Superior temporal gyrus (tissue), 1 donor: ENCODE data around the gene KNSTRN.

ENCODE experiments used
- DNase-seq: peaks from one replicate; pipeline ENCODE4 v3.0.0-alpha.2; 2016; ENCODE audit errors: extremely low spot score

The KNSTRN gene, protein sequence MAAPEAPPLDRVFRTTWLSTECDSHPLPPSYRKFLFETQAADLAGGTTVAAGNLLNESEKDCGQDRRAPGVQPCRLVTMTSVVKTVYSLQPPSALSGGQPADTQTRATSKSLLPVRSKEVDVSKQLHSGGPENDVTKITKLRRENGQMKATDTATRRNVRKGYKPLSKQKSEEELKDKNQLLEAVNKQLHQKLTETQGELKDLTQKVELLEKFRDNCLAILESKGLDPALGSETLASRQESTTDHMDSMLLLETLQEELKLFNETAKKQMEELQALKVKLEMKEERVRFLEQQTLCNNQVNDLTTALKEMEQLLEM

GRCh38 chr15:40382580-40383456 lies at the start of gene KNSTRN:
Gene KNSTRN (plus strand): TSS chr15:40382721. CDS start chr15:40382836, 115 bp downstream.
- peak; percentile 96 for DNase-seq

DNA sequence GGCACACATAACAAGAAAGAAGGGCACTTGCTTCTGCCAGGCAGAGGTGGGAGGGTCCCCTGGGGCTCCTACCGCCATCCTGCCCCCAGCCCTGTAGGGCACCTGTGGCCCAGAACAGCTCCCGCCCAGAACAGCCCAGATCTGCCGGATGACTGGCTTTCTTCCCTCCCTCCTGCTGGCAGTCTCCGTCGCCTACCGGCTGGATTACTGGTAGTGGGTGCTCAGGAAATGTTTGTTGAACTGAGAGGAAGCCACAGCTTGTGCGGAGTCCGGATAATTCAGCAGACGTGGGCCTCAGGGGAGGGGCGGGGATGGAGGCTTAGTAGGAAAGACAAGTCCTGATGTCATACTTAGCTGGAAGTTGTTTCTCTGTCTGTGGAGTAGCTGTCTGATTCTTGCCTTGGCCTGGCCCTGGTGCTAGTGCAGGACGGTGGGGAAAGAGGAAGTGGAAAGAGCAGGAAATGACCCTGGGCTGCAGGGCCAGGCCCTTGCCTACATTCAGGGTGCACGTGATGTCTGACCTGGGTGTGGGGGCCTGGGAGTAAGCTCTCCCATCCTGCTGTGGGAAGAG lies 48.5 kb upstream of the KNSTRN start:
- DNase-seq = no peak

GRCh38 chr15:40334541-40334940 lies 48.0 kb upstream of the KNSTRN start:
- no peak for DNase-seq

DNA sequence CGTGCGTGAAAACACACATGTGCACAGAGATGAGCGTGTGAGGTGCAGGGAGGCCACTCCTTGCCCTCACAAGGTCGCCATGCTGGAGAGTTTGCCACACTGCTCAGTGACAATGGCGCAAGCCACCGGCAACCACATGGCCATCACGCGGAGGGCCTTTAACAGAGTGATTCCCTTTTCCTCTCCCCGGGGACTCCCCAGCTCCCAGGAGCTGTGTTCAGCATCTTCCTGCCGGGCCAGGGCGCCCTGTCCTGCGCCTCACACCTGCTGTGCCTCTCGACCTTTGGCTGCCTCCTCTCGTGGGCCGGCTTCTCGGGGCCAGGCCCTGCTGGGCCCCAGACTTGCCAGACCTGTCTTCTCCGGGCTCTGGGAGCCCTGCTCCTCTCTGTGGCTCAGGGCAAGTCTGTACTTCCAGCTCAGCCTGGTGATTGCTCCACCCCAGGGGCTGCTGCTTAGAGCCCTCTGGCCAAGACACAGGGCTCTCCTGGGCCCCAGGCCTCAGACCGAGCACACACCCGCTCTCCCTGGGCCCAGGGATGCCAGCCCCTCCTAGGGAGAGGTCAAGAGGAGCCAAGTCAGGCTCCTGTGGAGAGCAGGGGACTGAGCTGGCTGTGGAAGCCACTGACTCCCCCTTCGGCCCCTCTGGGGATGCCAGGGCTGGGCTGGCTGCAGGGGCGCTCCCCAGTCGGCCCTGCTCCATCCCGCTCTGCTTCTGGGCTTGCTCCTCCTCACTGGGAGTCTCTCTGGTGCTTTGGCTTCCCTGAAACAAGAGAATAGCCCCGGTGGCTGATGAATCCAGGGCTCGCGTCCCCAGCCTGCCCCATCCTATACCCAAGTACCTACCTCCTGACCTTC lies 47.4 kb upstream of the KNSTRN start:
- no peak for DNase-seq

- no peak for DNase-seq
Observed at GRCh38 chr15:40335938-40336743, 46.4 kb upstream of the KNSTRN start.

DNA sequence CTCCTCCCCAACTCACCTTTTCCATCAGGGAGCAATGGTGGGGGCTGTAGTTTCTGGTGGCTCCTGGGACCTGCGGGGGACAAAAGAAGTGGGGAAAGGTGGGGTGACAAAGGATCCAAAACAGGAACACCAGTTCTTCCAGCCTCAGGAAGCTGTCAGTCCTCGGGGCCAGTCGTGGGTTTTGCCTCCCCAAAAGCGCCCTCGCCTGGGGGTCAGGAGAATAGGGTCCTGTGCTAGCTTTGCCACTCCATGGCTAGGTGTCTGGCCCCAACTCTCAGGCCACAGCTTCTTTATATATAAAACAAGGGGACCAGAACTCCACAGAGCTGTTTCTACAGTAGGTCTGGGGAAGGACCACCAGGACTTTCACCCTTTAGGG lies 45.8 kb upstream of the KNSTRN start:
- no peak for DNase-seq

GRCh38 chr15:40337597-40337996 lies 44.9 kb upstream of the KNSTRN start:
- no peak for DNase-seq

GRCh38 chr15:40338041-40338657 lies 44.4 kb upstream of the KNSTRN start:
- no peak for DNase-seq

- DNase-seq = peak; percentile 85
Observed at GRCh38 chr15:40338921-40339620, 43.5 kb upstream of the KNSTRN start.

GRCh38 chr15:40339621-40339945 lies 42.9 kb upstream of the KNSTRN start:
- no peak for DNase-seq

DNA sequence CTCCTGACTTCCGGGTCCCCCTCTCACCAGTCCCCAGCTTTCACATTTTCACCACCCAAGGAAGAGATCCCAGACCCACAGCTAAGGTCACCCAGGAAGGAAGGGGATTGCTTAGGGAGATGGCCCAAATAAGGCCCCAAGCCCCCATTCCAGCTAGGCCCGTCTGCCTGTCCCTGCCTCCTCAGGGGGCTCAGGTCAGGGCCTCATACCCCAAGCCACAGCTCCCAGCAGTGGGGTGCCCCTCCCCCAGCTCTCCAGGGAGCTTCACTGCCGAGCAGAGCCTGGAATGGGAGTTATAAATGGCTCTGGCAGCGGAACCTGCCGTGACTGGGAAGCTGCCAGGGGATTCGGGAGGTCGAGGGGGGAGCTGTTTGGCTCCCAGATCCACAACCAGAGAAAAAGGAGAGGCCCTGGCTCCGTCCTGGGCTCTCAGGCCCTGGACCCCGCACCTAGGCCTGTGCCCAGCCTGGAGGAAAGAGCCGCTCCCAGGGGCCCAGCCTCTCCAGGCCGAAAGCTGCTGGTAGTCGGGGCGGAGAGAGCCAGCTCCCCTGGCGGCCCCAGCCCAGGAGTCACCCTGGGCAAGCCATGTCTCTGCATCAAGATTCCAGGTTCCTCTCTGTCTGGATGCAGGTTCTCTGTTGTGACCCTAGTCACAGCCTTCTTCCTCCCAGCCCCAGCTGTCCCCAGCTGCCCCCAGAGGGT lies 42.3 kb upstream of the KNSTRN start:
- peak; percentile 58 for DNase-seq

GRCh38 chr15:40340740-40341400 lies 41.7 kb upstream of the KNSTRN start, which contains the start of gene CCDC9B:
Gene CCDC9B (minus strand): TSS chr15:40340939. CDS start chr15:40340819, 120 bp downstream.
- DNase-seq = peak; percentile 85

GRCh38 chr15:40342416-40343320 lies 39.9 kb upstream of the KNSTRN start:
- no peak for DNase-seq

DNA sequence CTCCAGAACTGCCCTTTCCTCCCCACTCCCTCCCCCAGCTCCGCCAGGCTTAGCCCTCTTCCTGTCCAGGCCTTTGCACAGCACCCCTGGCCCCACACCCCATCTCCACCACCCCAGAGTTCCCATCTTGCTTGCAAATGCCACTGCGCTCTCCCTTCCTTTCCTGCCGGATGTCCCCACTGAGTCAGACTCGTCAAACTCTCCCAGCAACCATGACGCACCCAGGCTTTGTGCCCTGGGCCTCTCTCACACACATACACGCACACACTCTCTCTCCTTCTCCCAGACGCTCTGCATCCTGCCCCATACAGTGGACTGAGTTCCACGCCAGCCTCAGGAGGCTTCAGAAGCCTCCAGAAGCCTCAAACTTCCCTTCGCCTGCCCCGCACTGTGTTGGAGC lies 39.0 kb upstream of the KNSTRN start:
- no peak for DNase-seq

DNA sequence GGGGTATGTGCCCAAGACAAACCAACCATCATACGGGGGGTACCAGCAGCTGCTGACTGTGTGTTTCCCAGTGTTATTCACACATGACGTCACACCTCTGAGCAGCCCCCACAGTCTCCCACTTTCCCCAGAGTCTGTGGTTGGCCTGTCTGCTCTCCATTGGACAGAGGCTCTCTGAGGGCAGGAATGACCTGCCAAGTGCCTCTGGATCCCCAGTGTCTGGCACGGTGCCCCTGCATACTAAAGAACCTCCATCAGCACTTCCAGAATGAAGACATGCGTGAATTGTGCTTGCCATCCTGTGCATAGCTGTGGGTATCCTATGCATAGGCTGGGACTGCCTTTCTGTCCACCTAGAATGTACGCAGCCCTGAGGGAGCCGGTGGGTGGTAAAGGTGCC lies 38.3 kb upstream of the KNSTRN start:
- no peak for DNase-seq

DNA sequence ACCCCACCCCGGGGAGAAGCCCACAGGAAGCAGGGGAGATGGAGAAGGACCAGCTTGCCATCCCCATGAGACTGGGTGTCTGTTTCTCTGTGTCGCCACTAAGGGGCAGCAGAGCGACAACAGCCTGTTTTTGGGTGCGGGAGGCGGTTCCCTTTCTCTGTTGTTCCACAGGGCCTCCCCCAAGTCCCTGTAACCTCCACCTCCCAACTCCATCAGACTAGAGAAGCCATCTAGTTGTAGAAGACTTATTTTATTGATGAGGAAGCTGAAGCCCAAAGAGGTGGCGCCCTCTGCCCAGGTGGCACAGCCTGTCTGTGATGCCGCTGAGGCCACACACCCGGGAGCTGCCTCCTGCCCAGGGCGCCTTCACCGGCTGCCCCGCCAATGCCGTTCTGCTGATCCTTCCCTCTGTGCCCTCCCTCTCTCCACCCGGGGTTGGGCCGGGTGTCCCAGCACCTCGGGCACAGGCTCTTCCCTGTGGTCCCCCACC lies 37.8 kb upstream of the KNSTRN start:
- peak; percentile 79 for DNase-seq

DNA sequence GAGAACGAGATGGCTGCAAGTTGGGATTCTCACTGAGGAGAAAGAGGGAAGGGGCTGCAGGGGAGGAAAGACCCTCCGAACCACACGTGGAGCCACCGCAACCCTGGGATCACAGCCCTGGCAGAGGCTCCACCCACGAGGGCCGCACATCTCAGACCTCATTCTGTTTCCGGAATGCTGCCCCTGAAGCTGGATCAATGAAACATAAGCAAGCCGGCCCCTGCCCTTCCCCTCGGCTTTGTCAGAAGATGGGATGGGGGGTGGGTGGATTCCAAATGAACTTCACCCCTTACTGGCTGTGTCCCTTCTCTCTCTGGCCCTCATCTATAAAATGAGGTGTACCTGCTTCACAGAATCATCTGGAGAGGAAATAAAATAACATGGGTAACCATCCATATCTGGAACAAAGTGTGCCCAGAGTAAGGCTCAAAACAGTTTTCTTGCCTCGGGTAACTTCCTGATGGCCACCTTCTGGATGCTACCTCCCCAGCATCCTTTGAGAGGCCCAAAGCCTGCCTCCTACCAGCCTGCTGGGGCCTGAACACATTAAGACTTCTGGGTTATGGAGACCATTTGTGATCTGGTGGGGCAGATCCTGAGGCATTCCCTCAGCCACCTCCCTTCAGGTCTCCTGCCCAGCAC lies 37.2 kb upstream of the KNSTRN start:
- DNase-seq = no peak
